Esophagus squamous epithelium (tissue), 4 donors: ENCODE measurements around the gene KANK4.

ENCODE experiments used
- POLR2A ChIP-seq, 4 donors: fragments of 450-650 bp; IDR thresholded peaks; one replicate each; pipeline ENCODE4 v1.6.1; 2017; ENCODE audit warnings: antibody characterized with exemption in 4 of 4, mild to moderate bottlenecking in 4 of 4, moderate library complexity in 3 of 4
- TF ChIP-seq, protein P1 (sequence below), 6 experiments: fragments of 450-650 bp in 4 of 6; fragments of 200-600 bp in 2 of 6; sonication (generic) in 2 of 6; IDR thresholded peaks; one replicate each; pipeline ENCODE4 v1.5.1; 2016 to 2019; ENCODE audit warnings: antibody characterized with exemption in 6 of 6, mild to moderate bottlenecking in 4 of 6, moderate library complexity in 4 of 6

- TF ChIP-seq, protein P1, sequence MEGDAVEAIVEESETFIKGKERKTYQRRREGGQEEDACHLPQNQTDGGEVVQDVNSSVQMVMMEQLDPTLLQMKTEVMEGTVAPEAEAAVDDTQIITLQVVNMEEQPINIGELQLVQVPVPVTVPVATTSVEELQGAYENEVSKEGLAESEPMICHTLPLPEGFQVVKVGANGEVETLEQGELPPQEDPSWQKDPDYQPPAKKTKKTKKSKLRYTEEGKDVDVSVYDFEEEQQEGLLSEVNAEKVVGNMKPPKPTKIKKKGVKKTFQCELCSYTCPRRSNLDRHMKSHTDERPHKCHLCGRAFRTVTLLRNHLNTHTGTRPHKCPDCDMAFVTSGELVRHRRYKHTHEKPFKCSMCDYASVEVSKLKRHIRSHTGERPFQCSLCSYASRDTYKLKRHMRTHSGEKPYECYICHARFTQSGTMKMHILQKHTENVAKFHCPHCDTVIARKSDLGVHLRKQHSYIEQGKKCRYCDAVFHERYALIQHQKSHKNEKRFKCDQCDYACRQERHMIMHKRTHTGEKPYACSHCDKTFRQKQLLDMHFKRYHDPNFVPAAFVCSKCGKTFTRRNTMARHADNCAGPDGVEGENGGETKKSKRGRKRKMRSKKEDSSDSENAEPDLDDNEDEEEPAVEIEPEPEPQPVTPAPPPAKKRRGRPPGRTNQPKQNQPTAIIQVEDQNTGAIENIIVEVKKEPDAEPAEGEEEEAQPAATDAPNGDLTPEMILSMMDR (IDR thresholded peaks at IDR 0.05): no peak
- no peak for TF ChIP-seq POLR2A (IDR thresholded peaks at IDR 0.05)
These were observed 7.7 kb downstream of the KANK4 start for GRCh38 chr1:62311473-62311943.
